ENCODE measurements around the gene INSIG2.

INSIG2 gene

DNA sequence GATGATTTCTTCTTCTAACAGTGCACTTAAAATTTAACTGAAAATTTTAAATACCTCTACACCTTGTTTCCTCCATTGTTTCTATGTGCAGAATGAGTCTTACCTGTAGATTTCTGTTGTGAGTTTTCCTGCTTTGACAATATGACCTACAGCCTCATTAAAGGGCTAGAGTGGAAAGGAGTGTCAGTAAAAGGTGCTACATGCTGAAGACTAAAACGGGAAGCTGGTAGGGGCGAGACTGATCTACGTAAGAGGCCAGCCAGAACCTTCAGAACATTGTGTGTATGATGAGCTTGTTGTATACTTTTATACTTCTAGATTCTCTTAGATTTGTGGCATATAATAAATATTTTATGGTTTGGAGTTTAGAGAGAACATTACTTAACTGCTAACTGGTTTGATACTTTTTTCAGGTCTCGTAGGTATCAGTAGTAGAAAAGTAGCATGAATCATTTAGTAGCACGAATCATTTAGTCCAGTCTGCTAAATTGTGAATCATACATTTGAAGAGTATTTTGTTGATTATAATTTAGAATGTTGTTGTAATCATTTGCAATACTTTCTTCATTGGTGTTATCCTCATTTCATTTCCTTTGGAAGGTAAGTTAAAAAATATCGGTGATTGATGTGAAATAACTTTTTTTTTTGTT lies 14.3 kb downstream of the INSIG2 start:
- Mint-ChIP-seq H3K27ac (peak overlapping the region; percentile 41), H3K9me3 (no peaks in the 10 kb centered on the region), H3K4me3 (no peak overlapping the region), H3K27me3 (no peaks in the 10 kb centered on the region), H3K4me1 (ENCODE audit: low read depth) (peaks cover 19% of the 10 kb centered on the region), H3K36me3 (ENCODE audit: low read depth) (peaks cover 87% of the 10 kb centered on the region)
- no peak for DNase-seq

GRCh38 chr2:118103951-118104940 lies 16.0 kb downstream of the INSIG2 start:
- H3K36me3 Mint-ChIP-seq (ENCODE audit: low read depth): peaks cover 87% of the 10 kb centered on the region
- H3K9me3 Mint-ChIP-seq: no peaks in the 10 kb centered on the region
- no peak overlapping the region for H3K27ac Mint-ChIP-seq
- no peaks in the 10 kb centered on the region for H3K27me3 Mint-ChIP-seq
- H3K4me3 Mint-ChIP-seq: no peak overlapping the region
- DNase-seq: no peak
- H3K4me1 Mint-ChIP-seq (ENCODE audit: low read depth): peaks cover 17% of the 10 kb centered on the region

DNA sequence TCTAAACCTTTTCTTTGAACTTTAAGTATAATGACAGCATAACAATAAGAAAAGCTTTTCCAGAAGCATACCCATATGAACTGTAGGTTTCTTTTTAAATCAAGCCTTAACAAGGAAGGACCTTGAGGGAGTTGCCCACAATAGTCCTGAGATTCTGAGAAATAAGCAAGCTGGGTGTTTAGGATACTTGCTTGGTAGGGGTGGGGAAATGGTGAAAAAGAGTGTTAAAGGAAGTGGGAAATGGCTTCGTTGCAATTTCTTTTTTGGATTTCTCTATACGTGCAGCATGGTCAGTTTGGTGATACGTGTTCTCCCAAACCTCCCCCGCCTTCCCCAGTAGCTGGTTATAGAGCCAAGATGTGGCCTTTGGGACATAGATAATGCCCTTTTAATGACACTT lies 17.2 kb downstream of the INSIG2 start:
- DNase-seq: no peak
- H3K27ac Mint-ChIP-seq: no peak overlapping the region
- no peaks in the 10 kb centered on the region for H3K27me3 Mint-ChIP-seq
- no peaks in the 10 kb centered on the region for H3K9me3 Mint-ChIP-seq
- peaks cover 13% of the 10 kb centered on the region for H3K4me1 Mint-ChIP-seq (ENCODE audit: low read depth)
- H3K36me3 Mint-ChIP-seq (ENCODE audit: low read depth): peaks cover 88% of the 10 kb centered on the region
- no peak overlapping the region for H3K4me3 Mint-ChIP-seq

- no peaks in the 10 kb centered on the region for H3K27me3 Mint-ChIP-seq
- DNase-seq: no peak
- peaks cover 13% of the 10 kb centered on the region for H3K4me1 Mint-ChIP-seq (ENCODE audit: low read depth)
- H3K36me3 Mint-ChIP-seq (ENCODE audit: low read depth): peaks cover 83% of the 10 kb centered on the region
- H3K9me3 Mint-ChIP-seq: no peaks in the 10 kb centered on the region
- H3K4me3 Mint-ChIP-seq: no peak overlapping the region
- H3K27ac Mint-ChIP-seq: no peak overlapping the region
These were observed 18.7 kb downstream of the INSIG2 start for GRCh38 chr2:118106926-118107325.

- DNase-seq: no peak
- H3K27ac Mint-ChIP-seq: no peak overlapping the region
- H3K36me3 Mint-ChIP-seq (ENCODE audit: low read depth): peaks cover 53% of the 10 kb centered on the region
- no peaks in the 10 kb centered on the region for H3K9me3 Mint-ChIP-seq
- no peaks in the 10 kb centered on the region for H3K27me3 Mint-ChIP-seq
- no peak overlapping the region for H3K4me3 Mint-ChIP-seq
- peaks cover 5% of the 10 kb centered on the region for H3K4me1 Mint-ChIP-seq (ENCODE audit: low read depth)
These were observed 22.0 kb downstream of the INSIG2 start for GRCh38 chr2:118110310-118110709.

DNA sequence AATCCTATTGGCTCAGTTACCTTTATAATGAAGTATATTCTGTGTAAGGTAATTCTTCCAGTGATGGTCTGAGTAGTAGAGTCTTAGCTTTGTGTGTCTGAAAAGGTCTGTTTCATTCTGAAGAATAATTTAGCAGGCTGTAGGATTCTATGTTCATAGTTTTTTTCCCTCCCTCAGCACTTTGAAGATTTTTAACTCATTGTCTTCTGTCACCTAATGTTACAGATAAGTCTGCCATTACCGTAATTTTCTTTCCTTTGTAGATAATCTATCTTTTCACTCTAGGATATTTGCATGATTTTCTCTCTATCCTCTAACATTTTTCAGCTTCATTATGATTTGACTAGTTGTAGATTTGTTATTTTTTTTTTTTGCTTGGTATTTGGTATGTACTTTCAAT lies 22.7 kb downstream of the INSIG2 start:
- Mint-ChIP-seq H3K27me3 (no peaks in the 10 kb centered on the region), H3K4me3 (no peak overlapping the region), H3K4me1 (ENCODE audit: low read depth) (peaks cover 5% of the 10 kb centered on the region), H3K9me3 (no peaks in the 10 kb centered on the region), H3K27ac (no peak overlapping the region), H3K36me3 (ENCODE audit: low read depth) (peaks cover 46% of the 10 kb centered on the region)
- no peak for DNase-seq

GRCh38 chr2:118112771-118113334 lies 24.6 kb downstream of the INSIG2 start:
- DNase-seq: no peak
- Mint-ChIP-seq H3K4me3 (no peak overlapping the region), H3K27me3 (no peaks in the 10 kb centered on the region), H3K9me3 (no peaks in the 10 kb centered on the region), H3K27ac (no peak overlapping the region), H3K36me3 (ENCODE audit: low read depth) (peaks cover 28% of the 10 kb centered on the region), H3K4me1 (ENCODE audit: low read depth) (peaks cover 5% of the 10 kb centered on the region)

GRCh38 chr2:118114863-118115262 lies 26.6 kb downstream of the INSIG2 start:
- Mint-ChIP-seq H3K27me3 (no peaks in the 10 kb centered on the region), H3K36me3 (ENCODE audit: low read depth) (peaks cover 14% of the 10 kb centered on the region), H3K27ac (no peak overlapping the region), H3K4me1 (ENCODE audit: low read depth) (peaks cover 2% of the 10 kb centered on the region), H3K4me3 (no peak overlapping the region), H3K9me3 (no peaks in the 10 kb centered on the region)
- no peak for DNase-seq

DNA sequence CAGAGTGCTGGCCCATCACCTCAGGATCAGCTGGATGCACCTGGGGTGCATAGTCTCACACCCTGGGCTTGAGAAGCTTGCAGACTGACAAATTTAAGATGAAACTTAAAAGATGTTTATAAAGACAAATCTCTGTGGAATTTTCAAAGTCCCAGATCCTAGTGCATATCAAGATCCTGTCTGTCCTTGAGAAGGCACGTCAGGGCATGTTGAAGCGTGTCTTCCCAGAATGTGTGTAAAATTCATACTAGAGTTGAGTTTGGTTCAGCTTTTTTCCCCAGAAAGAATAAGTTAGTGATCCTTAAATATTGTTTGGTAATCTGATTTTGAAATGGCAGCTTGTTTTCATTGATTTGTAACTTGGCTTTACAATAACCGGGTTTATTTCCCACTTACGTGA lies 27.5 kb downstream of the INSIG2 start:
- no peak overlapping the region for H3K4me3 Mint-ChIP-seq
- H3K9me3 Mint-ChIP-seq: no peaks in the 10 kb centered on the region
- H3K4me1 Mint-ChIP-seq (ENCODE audit: low read depth): peaks cover 2% of the 10 kb centered on the region
- no peak overlapping the region for H3K27ac Mint-ChIP-seq
- no peak for DNase-seq
- H3K27me3 Mint-ChIP-seq: no peaks in the 10 kb centered on the region
- H3K36me3 Mint-ChIP-seq (ENCODE audit: low read depth): peaks cover 9% of the 10 kb centered on the region

GRCh38 chr2:118118479-118118878 lies 30.2 kb downstream of the INSIG2 start:
- no peak for DNase-seq
- Mint-ChIP-seq H3K9me3 (no peaks in the 10 kb centered on the region), H3K36me3 (ENCODE audit: low read depth) (no peaks in the 10 kb centered on the region), H3K4me3 (no peak overlapping the region), H3K27ac (no peak overlapping the region), H3K4me1 (ENCODE audit: low read depth) (peaks cover 2% of the 10 kb centered on the region), H3K27me3 (no peaks in the 10 kb centered on the region)

DNA sequence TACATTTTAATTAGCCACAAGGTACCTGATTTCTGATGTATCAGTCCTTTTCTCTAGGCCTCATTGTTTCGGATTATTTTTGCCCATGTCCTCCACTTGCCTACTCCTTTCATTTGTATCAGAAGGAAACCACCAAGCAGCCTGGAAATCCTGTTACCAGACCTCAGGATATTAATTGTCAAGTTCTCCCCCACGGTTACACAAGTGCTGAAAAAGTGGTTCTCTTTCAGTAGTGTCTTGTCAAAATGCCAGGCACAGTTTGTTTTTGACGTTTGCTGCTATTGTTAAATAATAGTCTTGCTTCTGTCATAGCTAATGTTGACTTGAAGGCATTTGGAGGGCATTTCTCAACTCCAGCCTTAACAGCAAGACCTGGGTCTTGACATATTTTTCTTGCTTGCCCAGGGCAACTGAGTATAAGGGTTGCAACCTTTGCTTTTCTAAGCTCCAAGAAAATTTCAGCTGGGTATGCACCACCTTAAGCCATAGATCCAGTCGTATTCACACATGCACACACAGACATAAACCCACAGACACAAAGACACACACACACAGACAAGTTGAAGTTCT lies 31.0 kb downstream of the INSIG2 start:
- Mint-ChIP-seq H3K4me1 (ENCODE audit: low read depth) (no peaks in the 10 kb centered on the region), H3K27me3 (peaks cover under 1% of the 10 kb centered on the region), H3K27ac (no peak overlapping the region), H3K9me3 (no peaks in the 10 kb centered on the region), H3K36me3 (ENCODE audit: low read depth) (no peaks in the 10 kb centered on the region), H3K4me3 (no peak overlapping the region)
- DNase-seq: no peak

DNA sequence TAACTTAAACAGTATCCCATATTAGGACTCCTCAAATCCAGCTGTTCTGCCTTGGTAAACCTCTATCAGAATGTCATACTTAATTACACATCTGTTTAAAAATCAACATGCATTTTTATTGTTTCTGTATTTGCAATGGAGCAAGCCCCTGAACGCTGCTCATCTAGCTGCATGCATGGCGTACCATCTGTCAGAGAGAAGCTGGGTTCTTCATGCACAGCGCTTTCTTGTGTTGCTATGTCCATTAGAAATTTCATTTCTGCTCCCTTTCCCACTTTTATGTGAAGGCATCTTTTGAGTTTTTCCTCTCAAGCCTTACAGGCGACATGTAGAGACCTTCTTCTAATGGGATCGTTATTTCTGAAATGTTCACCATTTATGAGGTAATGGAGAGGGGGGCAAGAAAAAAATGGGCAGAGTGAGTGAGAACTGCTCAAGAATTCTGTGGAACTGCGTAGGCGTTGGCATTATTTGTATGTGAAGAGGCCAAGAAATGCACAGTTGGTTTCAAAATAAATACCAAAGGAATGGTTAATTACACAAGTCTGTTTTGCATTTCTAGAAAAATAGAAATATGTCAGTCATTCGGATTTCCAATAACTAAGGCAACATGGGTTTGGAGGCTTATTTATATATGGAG lies 31.6 kb downstream of the INSIG2 start:
- Mint-ChIP-seq H3K4me3 (no peak overlapping the region), H3K36me3 (ENCODE audit: low read depth) (no peaks in the 10 kb centered on the region), H3K9me3 (no peaks in the 10 kb centered on the region), H3K27me3 (peaks cover 6% of the 10 kb centered on the region), H3K4me1 (ENCODE audit: low read depth) (no peaks in the 10 kb centered on the region), H3K27ac (no peak overlapping the region)
- no peak for DNase-seq

DNA sequence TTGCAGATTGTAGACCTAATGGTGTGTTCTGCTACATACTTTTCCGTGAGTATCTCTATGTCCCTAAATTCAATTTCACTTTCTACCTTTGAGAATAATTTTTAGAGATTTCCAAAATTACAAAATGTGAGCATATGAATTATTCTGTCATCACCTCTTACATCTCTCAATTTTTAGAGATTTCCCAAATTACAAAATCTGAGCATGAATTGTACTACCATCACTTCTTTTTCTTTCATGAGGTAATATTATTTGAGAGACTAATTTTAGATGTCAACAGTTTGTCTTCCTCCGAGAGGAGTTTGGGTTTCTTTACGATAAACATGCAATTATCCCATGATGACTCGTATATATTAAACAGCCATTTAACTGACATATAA lies 32.1 kb downstream of the INSIG2 start:
- no peaks in the 10 kb centered on the region for H3K36me3 Mint-ChIP-seq (ENCODE audit: low read depth)
- no peak for DNase-seq
- no peaks in the 10 kb centered on the region for H3K4me1 Mint-ChIP-seq (ENCODE audit: low read depth)
- peaks cover 12% of the 10 kb centered on the region for H3K27me3 Mint-ChIP-seq
- no peak overlapping the region for H3K27ac Mint-ChIP-seq
- H3K9me3 Mint-ChIP-seq: no peaks in the 10 kb centered on the region
- no peak overlapping the region for H3K4me3 Mint-ChIP-seq

DNA sequence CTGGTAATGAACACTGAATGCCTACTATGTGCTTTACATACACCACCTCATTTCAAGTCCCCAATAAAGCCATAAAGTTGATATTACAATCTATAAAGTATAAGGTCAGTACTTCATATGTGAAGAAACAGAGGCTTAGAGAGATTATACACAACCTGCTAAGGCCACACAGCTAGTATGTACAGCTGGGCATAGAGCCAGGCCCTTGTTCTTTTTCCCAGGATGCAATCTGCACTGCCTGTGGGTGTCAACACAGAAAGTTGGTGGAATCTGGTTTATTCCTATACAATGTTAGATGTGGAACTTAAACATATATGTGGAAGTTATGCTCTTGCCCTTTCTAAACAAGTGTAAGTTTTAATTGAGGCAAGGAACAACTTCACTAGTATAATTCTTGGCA lies 32.8 kb downstream of the INSIG2 start:
- Mint-ChIP-seq H3K27me3 (peaks cover 19% of the 10 kb centered on the region), H3K4me3 (no peak overlapping the region), H3K9me3 (no peaks in the 10 kb centered on the region), H3K27ac (no peak overlapping the region), H3K36me3 (ENCODE audit: low read depth) (no peaks in the 10 kb centered on the region), H3K4me1 (ENCODE audit: low read depth) (no peaks in the 10 kb centered on the region)
- DNase-seq: no peak

Data from activated T-cell treated with anti-CD3 and anti-CD28 coated beads, Interleukin-2, amount 50 U/mL, for 24 hours (primary cell).